Measurements from ENCODE around the gene C1QTNF12.
"Not testable (repeated sequence)": the region's sequence is repeated elsewhere in the genome, so short reads cannot be mapped to it uniquely, and the experiment has no call there.

The C1QTNF12 gene

DNA sequence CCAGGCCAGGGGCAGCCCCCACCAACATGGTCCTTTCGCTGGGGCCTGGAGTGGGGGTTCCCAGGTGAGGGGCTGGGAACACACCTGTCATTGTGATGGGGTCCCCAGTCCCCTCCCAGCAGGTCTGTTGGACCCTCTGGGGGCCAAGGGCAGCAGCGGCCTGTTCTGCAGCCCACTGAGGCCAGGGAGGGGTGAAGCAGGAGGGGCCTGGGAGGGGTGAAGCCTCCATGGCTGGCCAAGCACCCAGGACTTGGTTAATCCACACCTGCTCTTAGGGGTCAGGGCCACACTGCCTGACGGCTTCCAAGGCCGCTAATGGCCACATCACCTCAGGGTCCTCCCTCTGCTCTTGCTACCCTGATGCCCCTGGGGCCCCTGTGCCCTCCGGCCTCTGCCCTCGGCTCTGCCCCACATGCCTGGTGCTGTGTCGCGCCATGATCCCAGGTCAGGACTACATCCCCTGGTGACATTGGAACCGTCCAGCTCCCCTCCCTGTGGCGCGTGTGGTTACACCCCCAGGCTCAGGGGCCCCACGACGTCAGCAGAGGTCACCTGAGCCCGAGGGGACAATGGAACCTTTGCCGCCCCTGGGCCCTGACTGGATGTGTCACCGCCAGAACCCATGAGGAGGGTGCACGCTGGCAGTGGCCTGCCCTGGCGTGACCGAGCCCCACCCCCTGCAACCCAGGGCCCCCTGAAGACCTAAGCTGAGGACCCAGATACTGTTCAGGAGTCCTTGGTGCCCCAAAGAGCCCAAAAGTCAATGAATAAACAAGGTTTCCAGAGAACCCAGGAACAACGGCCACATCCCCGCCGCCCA lies 47.2 kb downstream of the C1QTNF12 start:
- TF ChIP-seq, protein P1, sequence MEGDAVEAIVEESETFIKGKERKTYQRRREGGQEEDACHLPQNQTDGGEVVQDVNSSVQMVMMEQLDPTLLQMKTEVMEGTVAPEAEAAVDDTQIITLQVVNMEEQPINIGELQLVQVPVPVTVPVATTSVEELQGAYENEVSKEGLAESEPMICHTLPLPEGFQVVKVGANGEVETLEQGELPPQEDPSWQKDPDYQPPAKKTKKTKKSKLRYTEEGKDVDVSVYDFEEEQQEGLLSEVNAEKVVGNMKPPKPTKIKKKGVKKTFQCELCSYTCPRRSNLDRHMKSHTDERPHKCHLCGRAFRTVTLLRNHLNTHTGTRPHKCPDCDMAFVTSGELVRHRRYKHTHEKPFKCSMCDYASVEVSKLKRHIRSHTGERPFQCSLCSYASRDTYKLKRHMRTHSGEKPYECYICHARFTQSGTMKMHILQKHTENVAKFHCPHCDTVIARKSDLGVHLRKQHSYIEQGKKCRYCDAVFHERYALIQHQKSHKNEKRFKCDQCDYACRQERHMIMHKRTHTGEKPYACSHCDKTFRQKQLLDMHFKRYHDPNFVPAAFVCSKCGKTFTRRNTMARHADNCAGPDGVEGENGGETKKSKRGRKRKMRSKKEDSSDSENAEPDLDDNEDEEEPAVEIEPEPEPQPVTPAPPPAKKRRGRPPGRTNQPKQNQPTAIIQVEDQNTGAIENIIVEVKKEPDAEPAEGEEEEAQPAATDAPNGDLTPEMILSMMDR (conservative IDR thresholded peaks at IDR 0.05): no peak
- no peak overlapping the region for H3K27ac ChIP-seq

- H3K27ac ChIP-seq: no peak overlapping the region
- TF ChIP-seq, protein P1 (conservative IDR thresholded peaks at IDR 0.05): no peak
These were observed 47.9 kb downstream of the C1QTNF12 start for GRCh38 chr1:1198423-1199140.

DNA sequence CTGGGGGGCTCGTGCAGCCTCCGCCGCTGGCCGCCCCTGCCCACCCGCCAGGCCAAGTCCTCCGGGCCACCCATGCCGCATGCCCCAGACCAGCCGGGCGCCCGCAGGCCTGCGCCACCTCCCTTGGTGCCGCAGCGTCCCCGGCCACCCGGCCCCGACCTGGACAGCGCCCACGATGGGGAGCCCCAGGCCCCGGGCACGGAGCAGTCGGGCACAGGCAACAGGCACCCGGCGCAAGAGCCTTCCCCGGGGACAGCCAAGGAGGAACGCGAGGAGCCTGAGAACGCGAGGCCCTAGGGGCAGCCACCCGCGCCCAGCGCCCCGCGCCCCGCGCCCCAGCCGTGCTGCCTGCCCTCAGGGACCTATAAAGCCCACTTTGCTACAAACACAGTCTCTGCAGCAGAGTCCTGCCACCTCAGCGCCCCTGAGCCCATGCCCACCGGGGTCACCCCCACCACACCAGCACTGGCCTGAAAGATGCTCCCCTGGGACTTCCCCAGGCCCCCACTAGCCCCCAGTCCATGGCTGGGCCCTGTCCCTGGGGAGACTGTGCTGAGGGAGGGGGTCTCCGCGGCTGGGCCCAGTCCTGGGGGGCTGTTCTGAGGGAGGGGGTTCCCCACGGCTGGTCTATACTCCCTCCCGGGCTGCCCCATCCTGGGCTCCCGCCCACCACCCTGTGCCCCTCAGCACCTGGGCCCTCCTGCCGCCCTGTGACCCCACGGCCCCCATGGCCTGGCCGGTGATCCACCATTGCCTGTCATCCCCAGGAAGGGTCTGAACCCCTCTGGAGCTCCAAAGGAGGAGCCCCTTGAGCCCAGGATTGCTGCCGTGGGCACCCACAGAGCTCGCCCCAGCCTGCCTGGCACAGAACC lies 48.7 kb downstream of the C1QTNF12 start:
- TF ChIP-seq, protein P1 (conservative IDR thresholded peaks at IDR 0.05): no peak
- H3K27ac ChIP-seq: no peak overlapping the region

DNA sequence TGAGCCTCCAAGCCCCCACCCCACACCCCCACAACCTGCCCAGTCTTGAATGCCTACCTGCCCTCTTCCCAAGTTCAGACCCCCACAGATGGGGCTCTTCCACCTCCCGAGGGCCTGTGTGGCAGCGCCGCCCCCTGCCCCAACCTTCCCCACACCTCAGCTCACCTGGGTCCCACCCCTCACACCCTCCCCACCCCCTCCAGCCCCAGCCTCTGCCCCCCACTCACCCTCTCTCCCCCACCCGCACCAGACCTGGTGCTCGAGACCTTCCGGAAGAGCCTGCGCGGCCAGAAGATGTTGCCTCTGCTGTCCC lies 49.4 kb downstream of the C1QTNF12 start:
- no peak overlapping the region for H3K27ac ChIP-seq
- TF ChIP-seq, protein P1 (conservative IDR thresholded peaks at IDR 0.05): no peak

DNA sequence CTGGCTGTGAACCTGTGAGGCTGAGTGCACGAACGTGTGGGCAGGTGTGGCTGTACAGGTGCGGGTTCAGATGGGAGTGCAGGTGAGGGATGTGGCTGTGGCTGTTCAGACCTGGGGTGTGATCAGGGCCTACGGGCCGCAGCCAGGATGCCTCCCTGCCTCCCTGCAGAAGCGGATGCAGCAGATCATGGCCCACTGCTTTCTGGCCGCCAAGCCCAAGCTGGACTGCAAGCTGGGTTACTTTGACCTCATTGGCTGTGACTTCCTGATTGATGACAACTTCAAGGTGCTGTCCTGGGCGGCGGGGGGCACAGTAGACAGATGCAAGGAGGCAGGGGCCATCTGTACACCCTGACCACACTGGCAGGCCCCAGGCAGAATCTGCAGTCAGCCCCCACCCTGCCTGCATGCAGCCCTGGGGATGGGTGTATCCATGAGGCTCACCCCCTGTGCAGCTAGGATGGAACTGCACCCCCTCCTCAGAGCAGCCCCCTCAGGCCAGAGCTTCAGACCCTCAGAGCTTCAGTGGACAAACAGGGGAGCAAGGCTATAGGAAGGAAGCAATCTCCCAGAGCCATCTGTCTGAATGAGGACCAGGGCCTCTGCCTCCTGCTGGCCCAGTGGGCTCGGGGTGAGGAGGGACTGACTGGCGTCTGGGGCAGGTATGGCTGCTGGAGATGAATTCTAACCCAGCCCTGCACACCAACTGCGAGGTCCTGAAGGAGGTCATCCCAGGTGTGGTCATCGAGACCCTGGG lies 49.9 kb downstream of the C1QTNF12 start:
- TF ChIP-seq, protein P1 (conservative IDR thresholded peaks at IDR 0.05): no peak
- H3K27ac ChIP-seq: no peak overlapping the region

GRCh38 chr1:1195726-1196125 lies 50.8 kb downstream of the C1QTNF12 start:
- not testable (repeated sequence) for H3K27ac ChIP-seq

DNA sequence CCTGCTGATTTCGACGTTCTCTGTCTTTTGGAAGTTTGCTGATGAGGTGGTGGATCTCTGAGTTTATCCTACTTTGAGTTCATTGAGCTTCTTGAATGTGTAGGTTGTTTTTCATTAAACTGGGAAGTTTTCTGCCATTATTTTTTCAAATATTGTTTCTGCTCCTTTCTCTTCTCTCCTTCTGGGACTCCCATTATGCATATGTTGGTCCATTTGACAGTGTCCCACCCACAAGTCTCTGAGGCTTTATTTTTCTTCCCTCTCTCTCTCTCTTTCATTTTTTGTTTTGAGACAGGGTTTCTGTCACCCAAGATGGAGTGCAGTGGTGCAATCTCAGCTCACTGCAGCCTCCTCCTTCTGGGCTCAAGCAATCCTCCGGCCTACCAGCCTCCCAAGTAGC lies 51.8 kb downstream of the C1QTNF12 start:
- H3K27ac ChIP-seq: no peak overlapping the region
- TF ChIP-seq, protein P1 (conservative IDR thresholded peaks at IDR 0.05): no peak
